ENCODE measurements around the gene TLX1. TPM values are rescaled to one million over a fixed set of nuclear protein-coding genes. Genes with fewer than 3 reads are reported as not detected.

Gene TLX1
- total and polyA plus RNA-seq, 7 donors, result 0.07 TPM; not detected in 6

DNA sequence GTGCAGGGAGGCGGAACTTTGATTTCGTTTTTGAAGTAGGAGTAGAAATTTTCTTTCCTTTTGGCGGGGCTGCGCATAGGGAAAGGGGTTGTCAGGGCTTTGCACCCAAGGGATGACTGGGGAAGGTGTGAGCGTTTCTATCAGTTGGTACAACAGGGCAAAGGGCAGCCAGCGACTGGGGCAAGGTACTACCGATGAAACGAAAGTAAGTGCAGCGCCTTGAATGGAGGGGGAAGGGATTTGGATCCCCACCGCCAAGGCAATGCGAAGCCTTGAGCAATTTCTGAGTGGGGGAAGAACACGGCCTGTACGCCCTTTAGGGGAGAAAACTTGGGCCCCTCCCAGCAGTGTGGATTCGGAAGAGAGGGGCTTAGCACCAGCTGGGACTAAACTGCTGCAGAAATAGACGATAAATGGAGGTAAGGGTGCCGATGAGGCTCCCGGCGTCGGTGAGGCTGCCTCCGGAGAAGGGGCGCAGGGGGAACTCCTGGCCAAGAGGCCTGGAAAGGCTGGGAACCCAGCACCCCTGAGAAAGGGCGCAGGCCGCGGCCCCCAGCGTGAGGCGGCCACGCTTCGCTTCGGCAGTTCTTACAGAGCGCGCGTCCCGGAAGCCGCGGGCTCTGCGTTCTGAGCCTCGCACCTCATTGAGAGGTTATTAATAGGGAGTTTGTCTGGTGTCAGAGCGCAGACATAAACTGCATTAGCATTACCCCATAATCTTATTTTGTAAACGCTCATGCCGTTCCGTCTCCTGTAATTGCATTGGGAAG, 10.0 kb upstream of the TLX1 start:
- WGBS, 2 donors, result 3 to 7% methylated on average over 41 of the region's 41 CpGs
- DNase-seq, result no peak
- no peaks in the 10 kb centered on the region for H3K9me3 ChIP-seq
- peaks cover 37 to 93% (median 55%) of the 10 kb centered on the region in 3 donors for H3K27me3 ChIP-seq
- TF ChIP-seq POLR2A (IDR thresholded peaks at IDR 0.05) (no peak), EP300 (IDR thresholded peaks at IDR 0.05) (no peak), POLR2AphosphoS5 (IDR thresholded peaks at IDR 0.05) (no peak)
- TF ChIP-seq, protein P1, sequence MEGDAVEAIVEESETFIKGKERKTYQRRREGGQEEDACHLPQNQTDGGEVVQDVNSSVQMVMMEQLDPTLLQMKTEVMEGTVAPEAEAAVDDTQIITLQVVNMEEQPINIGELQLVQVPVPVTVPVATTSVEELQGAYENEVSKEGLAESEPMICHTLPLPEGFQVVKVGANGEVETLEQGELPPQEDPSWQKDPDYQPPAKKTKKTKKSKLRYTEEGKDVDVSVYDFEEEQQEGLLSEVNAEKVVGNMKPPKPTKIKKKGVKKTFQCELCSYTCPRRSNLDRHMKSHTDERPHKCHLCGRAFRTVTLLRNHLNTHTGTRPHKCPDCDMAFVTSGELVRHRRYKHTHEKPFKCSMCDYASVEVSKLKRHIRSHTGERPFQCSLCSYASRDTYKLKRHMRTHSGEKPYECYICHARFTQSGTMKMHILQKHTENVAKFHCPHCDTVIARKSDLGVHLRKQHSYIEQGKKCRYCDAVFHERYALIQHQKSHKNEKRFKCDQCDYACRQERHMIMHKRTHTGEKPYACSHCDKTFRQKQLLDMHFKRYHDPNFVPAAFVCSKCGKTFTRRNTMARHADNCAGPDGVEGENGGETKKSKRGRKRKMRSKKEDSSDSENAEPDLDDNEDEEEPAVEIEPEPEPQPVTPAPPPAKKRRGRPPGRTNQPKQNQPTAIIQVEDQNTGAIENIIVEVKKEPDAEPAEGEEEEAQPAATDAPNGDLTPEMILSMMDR (IDR thresholded peaks at IDR 0.05), result no peak
- peaks cover 0 to 26% (median 21%) of the 10 kb centered on the region in 4 donors for H3K4me1 ChIP-seq
- H3K36me3 ChIP-seq, result no peaks in the 10 kb centered on the region
- peak overlapping the region; percentile 22 to 54 (median 45) for H3K4me3 ChIP-seq
- intact Hi-C loops (cut with DNase I), result no loop called here
- no peak overlapping the region for H3K27ac ChIP-seq

DNA sequence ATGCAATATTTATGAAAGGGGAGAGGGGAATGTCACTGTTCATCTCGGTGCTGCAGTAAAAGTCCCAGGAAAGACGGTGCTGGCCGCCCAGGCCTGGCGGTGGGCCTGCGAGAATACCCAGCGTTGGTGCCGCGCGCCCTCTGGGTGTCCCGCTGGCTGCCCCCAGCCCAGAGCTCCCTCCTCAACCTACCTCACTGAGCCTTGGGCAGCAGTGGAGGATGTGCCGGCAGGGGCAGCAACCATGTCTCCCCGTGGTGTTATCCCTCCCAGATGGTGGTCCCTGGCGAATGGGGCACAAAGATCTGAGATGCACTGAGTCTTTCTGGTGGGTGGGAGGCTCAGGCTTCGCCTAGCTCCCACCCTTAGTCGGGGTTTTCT, 9.5 kb upstream of the TLX1 start:
- TF ChIP-seq POLR2AphosphoS5 (IDR thresholded peaks at IDR 0.05), result no peak
- no peak for TF ChIP-seq POLR2A (IDR thresholded peaks at IDR 0.05)
- TF ChIP-seq, protein P1 (IDR thresholded peaks at IDR 0.05), result no peak
- TF ChIP-seq EP300 (IDR thresholded peaks at IDR 0.05), result no peak
- no peaks in the 10 kb centered on the region for H3K36me3 ChIP-seq
- intact Hi-C loops (cut with DNase I), result no loop called here
- DNase-seq, result no peak
- H3K27ac ChIP-seq, result no peak overlapping the region
- peaks cover 0 to 26% (median 21%) of the 10 kb centered on the region in 4 donors for H3K4me1 ChIP-seq
- 10 to 25% methylated on average over 15 of the region's 15 CpGs for WGBS, 2 donors
- H3K27me3 ChIP-seq, result peaks cover 37 to 93% (median 61%) of the 10 kb centered on the region in 3 donors
- peak overlapping the region in 3 of 4 donors; percentile 37 to 54 (median 53) for H3K4me3 ChIP-seq
- peaks cover 0 to 2% (median 0%) of the 10 kb centered on the region in 4 donors for H3K9me3 ChIP-seq

DNA sequence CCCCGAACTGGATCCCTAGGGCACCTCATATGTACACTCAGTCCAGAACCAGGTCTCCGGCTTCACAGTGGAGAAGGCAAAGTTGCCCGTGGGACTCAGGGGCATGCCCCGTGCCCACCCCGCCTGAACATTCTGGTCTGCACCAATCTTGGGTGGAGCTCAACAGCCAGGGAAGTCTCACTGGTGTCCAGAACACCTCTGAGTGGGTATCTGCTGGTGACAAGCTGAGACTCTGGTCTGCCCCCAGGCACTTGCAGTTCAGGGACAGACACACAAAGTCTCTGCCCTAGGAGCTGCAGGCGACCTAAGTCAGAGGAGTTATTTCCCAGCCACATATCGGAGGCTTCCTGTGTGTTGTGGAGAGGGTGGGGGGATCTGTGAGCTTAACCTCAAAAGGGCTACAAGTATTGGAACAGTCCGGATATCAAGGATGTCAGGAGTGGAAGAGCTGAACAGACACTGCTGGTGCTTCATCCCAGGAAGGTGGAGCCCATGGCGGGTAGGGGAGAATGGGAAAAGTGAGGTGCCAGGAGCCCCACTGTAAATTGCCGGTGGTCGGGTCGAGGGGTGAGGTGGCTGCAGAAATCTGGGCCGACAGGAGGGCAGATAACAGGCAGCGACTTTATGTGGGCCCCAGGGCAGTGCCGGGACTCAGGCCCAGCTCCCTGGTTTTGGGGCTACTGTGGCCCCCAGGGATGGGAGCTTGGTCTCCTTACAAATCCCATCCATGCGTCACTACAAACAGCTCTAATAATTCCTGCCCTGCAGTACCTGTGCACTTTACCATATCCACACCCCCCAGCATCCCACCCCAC, 8.6 kb upstream of the TLX1 start:
- peaks cover 0 to 2% (median 0%) of the 10 kb centered on the region in 4 donors for H3K9me3 ChIP-seq
- intact Hi-C loops (cut with DNase I), result no loop called here
- WGBS, 2 donors, result 43 to 73% methylated on average over 16 of the region's 16 CpGs
- no peak for DNase-seq
- H3K4me1 ChIP-seq, result peaks cover 0 to 26% (median 21%) of the 10 kb centered on the region in 4 donors
- H3K27ac ChIP-seq, result no peak overlapping the region
- peaks cover 37 to 97% (median 69%) of the 10 kb centered on the region in 3 donors for H3K27me3 ChIP-seq
- H3K36me3 ChIP-seq, result no peaks in the 10 kb centered on the region
- TF ChIP-seq POLR2AphosphoS5 (IDR thresholded peaks at IDR 0.05) (no peak), EP300 (IDR thresholded peaks at IDR 0.05) (no peak), POLR2A (IDR thresholded peaks at IDR 0.05) (no peak)
- TF ChIP-seq, protein P1 (IDR thresholded peaks at IDR 0.05), result no peak
- peak overlapping the region in 1 of 4 donors; percentile 34 for H3K4me3 ChIP-seq

DNA sequence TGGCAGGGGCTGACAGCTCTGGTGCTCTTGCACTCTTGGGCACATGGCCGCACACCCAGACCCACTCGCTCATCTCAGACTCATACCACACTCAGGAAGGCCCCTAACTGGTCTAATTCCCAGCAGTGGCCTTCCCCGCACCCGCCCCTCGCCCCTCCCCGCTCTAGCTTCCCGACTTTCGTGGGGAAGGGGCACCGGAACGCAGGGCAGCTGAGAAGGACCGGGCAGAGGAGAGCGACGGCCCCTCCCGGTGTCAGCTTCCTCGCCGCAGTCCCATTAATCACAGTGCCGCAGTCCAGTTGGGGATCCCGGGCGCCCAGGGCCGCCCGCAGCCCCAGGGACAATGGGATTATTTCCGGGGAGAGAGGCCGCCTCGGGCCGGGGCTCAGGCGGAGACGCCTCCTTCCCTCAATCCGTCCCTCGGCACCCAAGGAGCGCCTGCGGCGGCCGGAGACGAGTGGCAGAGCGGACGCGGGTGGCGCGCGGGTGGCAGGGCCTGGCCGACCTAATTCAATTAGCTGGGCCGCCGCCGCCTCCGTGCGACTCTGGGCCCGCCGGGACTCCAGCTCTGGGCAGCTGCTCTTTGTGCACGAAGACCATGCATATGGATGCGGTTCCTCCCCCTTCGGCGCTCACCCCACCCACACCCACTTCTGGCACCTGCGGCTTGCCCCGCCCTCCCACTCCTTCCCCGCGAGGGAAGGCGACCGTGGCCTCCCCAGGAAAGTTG, 7.8 kb upstream of the TLX1 start:
- Histone ChIP-seq H3K36me3 (no peaks in the 10 kb centered on the region), H3K27me3 (peaks cover 37 to 99% (median 76%) of the 10 kb centered on the region in 3 donors), H3K4me1 (peaks cover 0 to 26% (median 21%) of the 10 kb centered on the region in 4 donors), H3K9me3 (peaks cover 0 to 2% (median 0%) of the 10 kb centered on the region in 4 donors), H3K4me3 (peak overlapping the region in 3 of 4 donors; percentile 7 to 34 (median 17)), H3K27ac (no peak overlapping the region)
- intact Hi-C loops (cut with DNase I), result no loop called here
- 2% methylated on average over 58 of the region's 58 CpGs for WGBS, 2 donors
- no peak for DNase-seq
- TF ChIP-seq, protein P1 (IDR thresholded peaks at IDR 0.05), result no peak
- no peak for TF ChIP-seq POLR2AphosphoS5 (IDR thresholded peaks at IDR 0.05)
- TF ChIP-seq POLR2A (IDR thresholded peaks at IDR 0.05), result no peak
- TF ChIP-seq EP300 (IDR thresholded peaks at IDR 0.05), result no peak
